ENCODE data around the gene ANK3. TPM values are rescaled to one million over a fixed set of nuclear protein-coding genes. Genes with fewer than 3 reads are reported as not detected.

ANK3 gene
- polyA plus RNA-seq, 4 donors = 9.9 to 81.4 (median 35.5) TPM

GRCh38 chr10:60008816-60009215 lies 380.9 kb downstream of the ANK3 start:
- no peak overlapping the region for H3K27ac ChIP-seq (ENCODE audit: low read depth in 1 of 3, low read length in 2 of 3)
- no peak for FAIRE-seq
- WGBS, 3 donors = 78 to 87% (median 79%) methylated on average over 4 of the region's 4 CpGs
- no peak overlapping the region for H3K4me3 ChIP-seq (ENCODE audit: low read depth in 1 of 3, low read length in 3 of 3)
- no peaks in the 10 kb centered on the region for H3K27me3 ChIP-seq (ENCODE audit: control insufficient read depth in 3 of 3, insufficient read depth in 3 of 3, low read length in 3 of 3)
- H3K9me3 ChIP-seq (ENCODE audit: control insufficient read depth in 2 of 2, insufficient read depth in 1 of 2, low read depth in 1 of 2, low read length in 1 of 2) = no peaks in the 10 kb centered on the region
- no peaks in the 10 kb centered on the region for H3K36me3 ChIP-seq (ENCODE audit: control insufficient read depth in 3 of 3, insufficient read depth in 2 of 3, low read depth in 1 of 3, low read length in 3 of 3)
- no peak for DNase-seq
- H3K4me1 ChIP-seq (ENCODE audit: control insufficient read depth in 3 of 3, insufficient read depth in 2 of 3, low read depth in 1 of 3, low read length in 2 of 3) = no peaks in the 10 kb centered on the region

GRCh38 chr10:60006062-60006461 lies 383.6 kb downstream of the ANK3 start:
- no peak for FAIRE-seq
- WGBS, 3 donors = 82 to 92% (median 88%) methylated on average over 3 of the region's 3 CpGs

GRCh38 chr10:60003651-60004523 lies 385.8 kb downstream of the ANK3 start:
- Histone ChIP-seq H3K27me3 (ENCODE audit: control insufficient read depth in 3 of 3, insufficient read depth in 3 of 3, low read length in 3 of 3) (no peaks in the 10 kb centered on the region), H3K27ac (ENCODE audit: low read depth in 1 of 3, low read length in 2 of 3) (no peak overlapping the region), H3K36me3 (ENCODE audit: control insufficient read depth in 3 of 3, insufficient read depth in 2 of 3, low read depth in 1 of 3, low read length in 3 of 3) (no peaks in the 10 kb centered on the region), H3K4me3 (ENCODE audit: low read depth in 1 of 3, low read length in 3 of 3) (no peak overlapping the region), H3K4me1 (ENCODE audit: control insufficient read depth in 3 of 3, insufficient read depth in 2 of 3, low read depth in 1 of 3, low read length in 2 of 3) (no peaks in the 10 kb centered on the region), H3K9me3 (ENCODE audit: control insufficient read depth in 2 of 2, insufficient read depth in 1 of 2, low read depth in 1 of 2, low read length in 1 of 2) (no peaks in the 10 kb centered on the region)
- no peak for FAIRE-seq
- DNase-seq = no peak
- WGBS, 3 donors = 83 to 93% (median 89%) methylated on average over 5 of the region's 5 CpGs

More at GRCh38 chr10:60006062-60006461, 383.6 kb downstream of the ANK3 start:
- Histone ChIP-seq H3K4me1 (ENCODE audit: control insufficient read depth in 3 of 3, insufficient read depth in 2 of 3, low read depth in 1 of 3, low read length in 2 of 3) (no peaks in the 10 kb centered on the region), H3K36me3 (ENCODE audit: control insufficient read depth in 3 of 3, insufficient read depth in 2 of 3, low read depth in 1 of 3, low read length in 3 of 3) (no peaks in the 10 kb centered on the region), H3K9me3 (ENCODE audit: control insufficient read depth in 2 of 2, insufficient read depth in 1 of 2, low read depth in 1 of 2, low read length in 1 of 2) (no peaks in the 10 kb centered on the region), H3K27ac (ENCODE audit: low read depth in 1 of 3, low read length in 2 of 3) (no peak overlapping the region), H3K27me3 (ENCODE audit: control insufficient read depth in 3 of 3, insufficient read depth in 3 of 3, low read length in 3 of 3) (no peaks in the 10 kb centered on the region), H3K4me3 (ENCODE audit: low read depth in 1 of 3, low read length in 3 of 3) (no peak overlapping the region)
- DNase-seq = no peak

GRCh38 chr10:60000747-60001146 lies 388.9 kb downstream of the ANK3 start:
- DNase-seq (no peak), FAIRE-seq (no peak)
- Histone ChIP-seq H3K36me3 (ENCODE audit: control insufficient read depth in 3 of 3, insufficient read depth in 2 of 3, low read depth in 1 of 3, low read length in 3 of 3) (no peaks in the 10 kb centered on the region), H3K4me3 (ENCODE audit: low read depth in 1 of 3, low read length in 3 of 3) (no peak overlapping the region), H3K27ac (ENCODE audit: low read depth in 1 of 3, low read length in 2 of 3) (no peak overlapping the region), H3K9me3 (ENCODE audit: control insufficient read depth in 2 of 2, insufficient read depth in 1 of 2, low read depth in 1 of 2, low read length in 1 of 2) (no peaks in the 10 kb centered on the region), H3K27me3 (ENCODE audit: control insufficient read depth in 3 of 3, insufficient read depth in 3 of 3, low read length in 3 of 3) (no peaks in the 10 kb centered on the region), H3K4me1 (ENCODE audit: control insufficient read depth in 3 of 3, insufficient read depth in 2 of 3, low read depth in 1 of 3, low read length in 2 of 3) (no peaks in the 10 kb centered on the region)
- 90 to 95% (median 95%) methylated on average over 3 of the region's 3 CpGs for WGBS, 3 donors

GRCh38 chr10:59997827-59998525 lies 391.7 kb downstream of the ANK3 start:
- no peaks in the 10 kb centered on the region for H3K27me3 ChIP-seq (ENCODE audit: control insufficient read depth in 3 of 3, insufficient read depth in 3 of 3, low read length in 3 of 3)
- H3K36me3 ChIP-seq (ENCODE audit: control insufficient read depth in 3 of 3, insufficient read depth in 2 of 3, low read depth in 1 of 3, low read length in 3 of 3) = no peaks in the 10 kb centered on the region
- FAIRE-seq (no peak), DNase-seq (peak in 1 of 2 donors; percentile 13)
- H3K4me1 ChIP-seq (ENCODE audit: control insufficient read depth in 3 of 3, insufficient read depth in 2 of 3, low read depth in 1 of 3, low read length in 2 of 3) = no peaks in the 10 kb centered on the region
- H3K27ac ChIP-seq (ENCODE audit: low read depth in 1 of 3, low read length in 2 of 3) = no peak overlapping the region
- H3K9me3 ChIP-seq (ENCODE audit: control insufficient read depth in 2 of 2, insufficient read depth in 1 of 2, low read depth in 1 of 2, low read length in 1 of 2) = no peaks in the 10 kb centered on the region
- no peak overlapping the region for H3K4me3 ChIP-seq (ENCODE audit: low read depth in 1 of 3, low read length in 3 of 3)
- WGBS, 3 donors = 47 to 53% (median 49%) methylated on average over 3 of the region's 3 CpGs

- H3K27me3 ChIP-seq (ENCODE audit: control insufficient read depth in 3 of 3, insufficient read depth in 3 of 3, low read length in 3 of 3) = no peaks in the 10 kb centered on the region
- no peaks in the 10 kb centered on the region for H3K9me3 ChIP-seq (ENCODE audit: control insufficient read depth in 2 of 2, insufficient read depth in 1 of 2, low read depth in 1 of 2, low read length in 1 of 2)
- no peak overlapping the region for H3K4me3 ChIP-seq (ENCODE audit: low read depth in 1 of 3, low read length in 3 of 3)
- H3K36me3 ChIP-seq (ENCODE audit: control insufficient read depth in 3 of 3, insufficient read depth in 2 of 3, low read depth in 1 of 3, low read length in 3 of 3) = no peaks in the 10 kb centered on the region
- DNase-seq = no peak
- FAIRE-seq = no peak
- H3K4me1 ChIP-seq (ENCODE audit: control insufficient read depth in 3 of 3, insufficient read depth in 2 of 3, low read depth in 1 of 3, low read length in 2 of 3) = no peaks in the 10 kb centered on the region
- H3K27ac ChIP-seq (ENCODE audit: low read depth in 1 of 3, low read length in 2 of 3) = no peak overlapping the region
Observed at GRCh38 chr10:59995862-59996261, 393.8 kb downstream of the ANK3 start.

- no peaks in the 10 kb centered on the region for H3K36me3 ChIP-seq (ENCODE audit: control insufficient read depth in 3 of 3, insufficient read depth in 2 of 3, low read depth in 1 of 3, low read length in 3 of 3)
- FAIRE-seq = no peak
- WGBS, 3 donors = 25 to 73% (median 41%) methylated on average over 1 of the region's 1 CpG
Observed at GRCh38 chr10:59993931-59994330, 395.7 kb downstream of the ANK3 start.

GRCh38 chr10:59991661-59992060 lies 398.0 kb downstream of the ANK3 start:
- FAIRE-seq = no peak
- DNase-seq = peak; percentile 62 to 87

More at GRCh38 chr10:59993931-59994330, 395.7 kb downstream of the ANK3 start:
- H3K27me3 ChIP-seq (ENCODE audit: control insufficient read depth in 3 of 3, insufficient read depth in 3 of 3, low read length in 3 of 3) = no peaks in the 10 kb centered on the region
- no peaks in the 10 kb centered on the region for H3K4me1 ChIP-seq (ENCODE audit: control insufficient read depth in 3 of 3, insufficient read depth in 2 of 3, low read depth in 1 of 3, low read length in 2 of 3)
- DNase-seq = peak in 1 of 2 donors; percentile 17
- no peak overlapping the region for H3K4me3 ChIP-seq (ENCODE audit: low read depth in 1 of 3, low read length in 3 of 3)
- no peak overlapping the region for H3K27ac ChIP-seq (ENCODE audit: low read depth in 1 of 3, low read length in 2 of 3)
- H3K9me3 ChIP-seq (ENCODE audit: control insufficient read depth in 2 of 2, insufficient read depth in 1 of 2, low read depth in 1 of 2, low read length in 1 of 2) = no peaks in the 10 kb centered on the region

More at GRCh38 chr10:59991661-59992060, 398.0 kb downstream of the ANK3 start:
- no peaks in the 10 kb centered on the region for H3K9me3 ChIP-seq (ENCODE audit: control insufficient read depth in 2 of 2, insufficient read depth in 1 of 2, low read depth in 1 of 2, low read length in 1 of 2)
- WGBS, 3 donors = 3 to 15% (median 8%) methylated on average over 3 of the region's 3 CpGs
- H3K27me3 ChIP-seq (ENCODE audit: control insufficient read depth in 3 of 3, insufficient read depth in 3 of 3, low read length in 3 of 3) = no peaks in the 10 kb centered on the region
- no peaks in the 10 kb centered on the region for H3K36me3 ChIP-seq (ENCODE audit: control insufficient read depth in 3 of 3, insufficient read depth in 2 of 3, low read depth in 1 of 3, low read length in 3 of 3)
- no peak overlapping the region for H3K4me3 ChIP-seq (ENCODE audit: low read depth in 1 of 3, low read length in 3 of 3)
- H3K27ac ChIP-seq (ENCODE audit: low read depth in 1 of 3, low read length in 2 of 3) = peak overlapping the region in 2 of 3 donors; percentile 48 to 81
- H3K4me1 ChIP-seq (ENCODE audit: control insufficient read depth in 3 of 3, insufficient read depth in 2 of 3, low read depth in 1 of 3, low read length in 2 of 3) = no peaks in the 10 kb centered on the region

Measured in small intestine (tissue), 7 donors.